Measurements from ENCODE around the gene RNASET2.
"Not testable (repeated sequence)": the region's sequence is repeated elsewhere in the genome, so short reads cannot be mapped to it uniquely, and the experiment has no call there.

The RNASET2 gene

DNA sequence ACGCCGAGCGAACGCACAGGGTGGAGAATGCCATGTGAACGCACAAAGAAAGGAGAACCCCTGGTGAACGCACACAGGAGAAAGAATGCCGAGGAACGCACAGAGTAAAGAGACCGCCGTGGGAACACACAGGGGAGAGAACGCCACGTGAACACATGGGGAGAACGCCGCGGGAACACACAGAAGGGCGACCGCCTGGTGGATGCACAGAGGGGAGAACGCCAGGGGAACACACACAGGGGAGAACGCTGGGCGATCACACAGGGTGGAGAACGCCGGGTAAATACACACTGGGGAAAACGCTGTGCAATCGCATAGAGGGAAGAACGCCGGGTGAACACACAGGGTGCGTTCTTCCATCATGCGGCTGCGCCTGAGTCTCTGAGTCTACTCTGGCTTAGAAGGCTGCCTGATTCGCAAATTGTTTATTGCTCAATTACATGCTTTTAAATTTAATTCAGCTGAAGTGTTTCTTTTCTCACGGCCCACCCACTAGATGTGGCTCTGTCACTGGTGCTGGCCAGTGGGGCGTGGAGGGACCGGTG lies 54.1 kb downstream of the RNASET2 start:
- DNase-seq (ENCODE audit: low spot score): no peak

DNA sequence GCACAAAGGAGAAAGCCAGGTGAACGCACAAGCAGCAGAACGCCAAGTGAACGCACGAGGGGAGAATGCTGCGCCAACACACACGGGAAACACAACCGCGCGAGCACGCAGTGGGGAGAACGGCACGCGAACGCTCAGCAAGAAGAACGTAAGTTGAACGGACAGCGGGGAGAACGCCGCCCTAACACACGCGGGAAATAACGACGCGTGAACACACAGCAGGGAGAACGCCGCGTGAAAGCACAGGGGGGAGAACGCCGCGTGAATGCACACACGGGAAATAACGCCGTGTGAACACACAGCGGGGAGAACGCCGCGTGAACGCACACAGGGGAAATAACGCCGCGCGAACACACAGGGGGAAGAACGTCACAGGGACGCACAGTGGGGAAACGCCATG lies 54.7 kb downstream of the RNASET2 start:
- DNase-seq (ENCODE audit: low spot score): no peak

DNA sequence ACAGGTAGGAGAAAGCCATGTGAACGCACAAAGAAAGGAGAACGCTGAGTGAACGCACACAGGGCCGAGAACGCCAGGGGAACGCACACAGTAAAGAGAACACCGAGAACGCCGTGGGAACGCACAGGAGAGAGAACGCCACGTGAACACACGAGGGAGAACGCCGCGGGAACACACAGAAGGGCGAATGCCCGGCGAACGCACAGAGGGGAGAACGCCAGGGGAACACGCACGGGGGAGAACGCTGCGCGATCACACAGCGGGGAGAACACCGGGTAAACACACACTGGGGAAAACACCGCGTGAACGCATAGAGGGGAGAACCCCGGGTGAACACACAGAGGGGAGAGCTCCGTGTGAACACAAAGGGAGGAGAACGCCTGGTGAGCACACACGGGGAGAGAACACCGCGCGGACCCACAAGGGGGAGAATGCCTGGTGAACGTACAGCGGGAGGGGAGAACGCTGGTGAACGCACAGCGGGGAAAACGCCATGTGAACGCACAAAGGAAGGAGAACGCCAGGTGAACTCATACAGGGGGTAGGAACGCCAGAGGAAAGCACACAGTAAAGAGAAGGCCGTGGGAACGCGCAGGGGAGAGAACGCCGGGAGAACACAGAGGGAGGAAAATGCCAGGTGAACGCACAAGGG lies 55.3 kb downstream of the RNASET2 start:
- DNase-seq (ENCODE audit: low spot score): no peak

DNA sequence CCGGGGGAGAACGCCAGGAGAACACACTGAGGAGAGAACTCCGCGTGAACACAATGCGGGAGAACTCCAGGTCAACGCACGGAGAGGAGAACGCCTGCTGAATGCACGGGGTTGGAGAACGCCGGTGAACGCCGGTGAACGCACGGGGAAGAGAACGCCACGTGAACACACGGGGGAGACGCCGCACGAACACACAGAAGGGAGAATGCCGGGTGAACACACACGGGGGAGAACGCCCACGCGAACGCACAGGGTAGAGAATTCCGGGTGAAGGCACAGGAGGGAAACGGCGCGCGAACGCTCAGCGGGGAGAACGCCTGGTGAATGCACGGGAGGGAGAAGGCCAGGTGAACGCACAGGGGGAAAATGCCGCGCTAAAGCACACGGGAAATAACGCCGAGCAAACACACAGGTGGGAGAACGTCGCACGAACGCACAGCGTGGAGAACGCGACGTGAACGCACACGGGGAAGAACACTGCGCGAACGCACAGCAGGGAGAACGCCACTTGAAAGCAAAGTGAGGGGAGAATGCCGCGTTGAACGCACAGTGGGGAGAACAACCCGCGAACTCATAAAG lies 56.1 kb downstream of the RNASET2 start:
- no peak for DNase-seq (ENCODE audit: low spot score)

DNA sequence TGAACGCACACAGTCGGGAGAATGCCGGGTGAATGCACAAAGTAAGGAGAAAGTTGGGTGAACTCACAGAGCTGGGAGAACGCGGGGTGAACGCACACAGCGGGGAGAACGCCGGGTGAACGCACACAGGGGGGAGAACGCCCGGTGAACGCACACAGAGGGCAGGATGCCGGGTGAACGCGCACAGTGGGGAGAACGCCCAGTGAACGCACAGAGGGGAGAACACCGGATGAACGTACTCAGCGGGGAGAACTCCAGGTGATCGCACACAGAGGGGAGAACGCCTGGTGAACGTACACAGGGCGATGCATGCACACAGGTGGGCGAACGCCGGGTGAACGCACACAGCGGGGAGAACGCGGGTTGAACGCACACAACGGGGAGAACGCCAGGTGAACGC lies 57.4 kb downstream of the RNASET2 start:
- DNase-seq (ENCODE audit: low spot score): no peak

DNA sequence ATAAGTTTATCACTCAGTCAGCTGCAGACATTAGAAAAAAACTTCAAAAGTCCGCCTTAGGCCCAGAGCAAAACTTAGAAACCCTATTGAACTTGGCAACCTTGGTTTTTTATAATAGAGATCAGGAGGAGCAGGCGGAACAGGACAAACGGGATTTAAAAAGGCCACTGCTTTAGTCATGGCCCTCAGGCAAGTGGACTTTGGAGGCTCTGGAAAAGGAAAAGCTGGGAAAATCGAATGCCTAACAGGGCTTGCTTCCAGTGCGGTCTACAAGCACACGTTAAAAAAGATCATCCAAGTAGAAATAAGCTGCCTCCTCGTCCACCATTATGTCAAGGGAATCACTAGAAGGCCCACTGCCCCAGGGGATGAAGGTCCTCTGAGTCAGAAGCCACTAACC lies 61.7 kb downstream of the RNASET2 start:
- DNase-seq (ENCODE audit: low spot score): not testable (repeated sequence)

DNA sequence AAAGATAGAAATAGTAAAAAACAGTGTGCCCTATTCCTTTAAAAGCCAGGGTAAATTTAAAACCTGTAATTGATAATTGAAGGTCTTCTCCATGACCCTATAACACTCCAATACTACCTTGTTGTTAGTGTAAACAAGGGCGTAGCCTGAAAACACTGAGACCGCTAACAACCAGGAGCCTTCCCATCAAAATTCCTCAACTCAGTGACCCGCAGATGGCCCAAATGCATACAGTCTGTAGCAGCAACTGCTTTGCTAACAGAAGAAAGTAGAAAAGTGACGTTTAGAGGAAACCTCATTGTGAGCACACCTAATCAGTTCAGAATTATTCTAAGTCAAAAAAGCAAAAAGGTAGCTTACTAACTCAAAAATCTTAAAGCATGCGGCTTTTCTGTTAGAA lies 63.9 kb downstream of the RNASET2 start:
- not testable (repeated sequence) for DNase-seq (ENCODE audit: low spot score)

DNA sequence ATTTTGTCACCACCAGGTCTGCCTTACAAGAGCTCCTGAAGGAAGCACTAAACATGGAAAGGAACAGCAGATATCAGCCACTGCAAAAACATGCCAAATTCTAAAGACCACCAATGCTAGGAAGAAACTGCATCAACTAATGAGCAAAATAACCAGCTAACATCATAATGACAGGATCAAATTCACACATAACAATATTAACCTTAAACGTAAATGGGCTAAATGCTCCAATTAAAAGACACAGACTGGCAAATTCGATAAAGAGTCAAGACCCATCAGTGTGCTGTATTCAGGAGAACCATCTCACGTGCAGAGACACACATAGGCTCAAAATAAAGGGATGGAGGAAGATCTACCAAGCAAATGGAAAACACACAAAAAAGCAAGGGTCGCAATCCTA lies 69.6 kb downstream of the RNASET2 start:
- DNase-seq (ENCODE audit: low spot score): not testable (repeated sequence)

DNA sequence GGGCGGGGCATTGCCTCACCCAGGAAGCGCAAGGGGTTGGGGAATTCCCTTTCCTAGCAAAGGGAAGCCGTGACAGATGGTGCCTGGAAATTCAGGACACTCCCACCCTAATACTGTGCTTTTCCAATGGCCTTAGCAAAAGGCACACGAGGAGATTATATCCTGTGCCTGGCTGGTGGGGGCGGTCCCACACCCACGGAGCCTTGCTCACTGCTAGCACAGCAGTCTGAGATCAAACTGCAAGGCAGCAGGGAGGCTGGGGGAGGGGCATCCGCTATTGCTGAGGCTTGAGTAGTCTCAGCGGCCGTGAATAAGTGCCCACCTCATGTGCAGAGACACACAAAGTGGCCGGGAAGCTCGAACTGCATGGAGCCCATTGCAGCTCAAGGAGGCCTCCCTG lies 71.4 kb downstream of the RNASET2 start:
- DNase-seq (ENCODE audit: low spot score): not testable (repeated sequence)

DNA sequence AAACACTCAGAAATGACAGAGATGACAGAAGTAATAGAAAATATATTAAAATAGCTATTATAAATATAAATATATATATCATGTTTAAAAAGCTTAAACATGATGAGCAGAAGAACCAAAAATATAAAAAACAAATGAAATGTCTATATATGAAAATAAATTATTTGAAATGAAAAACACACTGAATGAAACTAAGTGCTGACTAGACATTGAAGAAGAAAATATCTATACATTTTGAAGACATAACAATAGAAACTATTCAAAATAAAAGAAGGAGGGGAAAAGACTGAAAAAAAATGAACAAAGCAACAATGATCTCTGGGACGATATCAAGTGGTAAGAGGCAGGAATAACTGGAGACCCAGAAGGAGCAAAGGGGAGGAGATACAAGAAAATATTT lies 76.8 kb downstream of the RNASET2 start:
- no peak for DNase-seq (ENCODE audit: low spot score)

All from hepatic stellate cell (primary cell).